Large intestine (tissue), 3 donors: ENCODE results near the gene PCDHA4. TPM values are rescaled to one million over a fixed set of nuclear protein-coding genes. Genes with fewer than 3 reads are reported as not detected.
"Not testable (repeated sequence)": the region's sequence is repeated elsewhere in the genome, so short reads cannot be mapped to it uniquely, and the experiment has no call there.

Experiments used
- DNase-seq, 2 donors: peaks; one replicate each; pipeline versions ENCODE4 v3.0.0 to v3.0.0-alpha.2; 2013
- H3K27ac ChIP-seq: one replicate; pipeline ENCODE4 v1.5.1; 2013; ENCODE audit warnings: low read length
- H3K27me3 ChIP-seq: 2 replicates; pipeline ENCODE4 v1.6.1; 2013; ENCODE audit warnings: low read length; ENCODE audit not compliant: control insufficient read depth, insufficient read depth
- H3K36me3 ChIP-seq: 2 replicates; pipeline ENCODE4 v1.6.1; 2013; ENCODE audit warnings: low read length; ENCODE audit not compliant: control insufficient read depth, insufficient read depth
- H3K4me1 ChIP-seq: one replicate; pipeline ENCODE4 v1.6.1; 2013; ENCODE audit warnings: low read length; ENCODE audit not compliant: control insufficient read depth, insufficient read depth
- H3K4me3 ChIP-seq: one replicate; pipeline ENCODE4 v1.5.1; 2013; ENCODE audit warnings: low read length
- H3K9me3 ChIP-seq: one replicate; pipeline ENCODE4 v1.6.1; 2013; ENCODE audit warnings: mild to moderate bottlenecking, low read depth, low read length, moderate library complexity; ENCODE audit not compliant: control insufficient read depth
- WGBS: methylation state at CpG from one replicate; pipeline ENCODE4 v1.1.5; 2013; ENCODE audit warnings: low lambda C conversion rate; ENCODE audit not compliant: insufficient coverage; 5-methylcytosine and 5-hydroxymethylcytosine counted together
- polyA plus RNA-seq: library from polyadenylated mRNA; unstranded; fragments of 120-200 nt; gene quantifications from one replicate; pipeline ENCODE4 v1.2.1, GENCODE V29; 2013

PCDHA4 gene
- polyA plus RNA-seq, 1 donor, result 1.3 TPM

GRCh38 chr5:140794595-140795258, 12.1 kb upstream of the PCDHA4 start, which contains the start of gene PCDHA2:
Gene PCDHA2 (plus strand): TSS chr5:140794852.
- Histone ChIP-seq H3K36me3 (no peaks in the 10 kb centered on the region), H3K4me3 (no peak within 1 kb of the TSS), H3K27me3 (no peaks in the 10 kb centered on the region), H3K4me1 (no peaks in the 10 kb centered on the region), H3K27ac (no peak within 1 kb of the TSS), H3K9me3 (peaks cover 21% of the 10 kb centered on the region)
- WGBS, result 20% methylated on average over 2 of the region's 27 CpGs
- no peak for DNase-seq

- WGBS, result 93% methylated on average over 2 of the region's 15 CpGs
- DNase-seq, result no peak
- H3K4me3 ChIP-seq, result no peak overlapping the region
- no peak overlapping the region for H3K27ac ChIP-seq
- no peaks in the 10 kb centered on the region for H3K36me3 ChIP-seq
- no peaks in the 10 kb centered on the region for H3K27me3 ChIP-seq
- H3K4me1 ChIP-seq, result no peaks in the 10 kb centered on the region
- H3K9me3 ChIP-seq, result peaks cover 21% of the 10 kb centered on the region
Observed at GRCh38 chr5:140795259-140795641, 11.6 kb upstream of the PCDHA4 start.

GRCh38 chr5:140796072-140796717, 10.7 kb upstream of the PCDHA4 start:
- H3K9me3 ChIP-seq, result peaks cover 24% of the 10 kb centered on the region
- H3K4me3 ChIP-seq, DNase-seq: not testable (repeated sequence)

GRCh38 chr5:140796718-140797095, 10.2 kb upstream of the PCDHA4 start:
- no peak for DNase-seq
- Histone ChIP-seq H3K27ac (no peak overlapping the region), H3K9me3 (peaks cover 26% of the 10 kb centered on the region), H3K4me1 (no peaks in the 10 kb centered on the region), H3K27me3 (no peaks in the 10 kb centered on the region), H3K36me3 (no peaks in the 10 kb centered on the region), H3K4me3 (no peak overlapping the region)
- no CpG with 5 or more reads among the region's 39 CpGs for WGBS

More at GRCh38 chr5:140796072-140796717, 10.7 kb upstream of the PCDHA4 start:
- H3K27me3 ChIP-seq, H3K27ac ChIP-seq, H3K36me3 ChIP-seq, H3K4me1 ChIP-seq: not testable (repeated sequence)
- WGBS, result 43% methylated on average over 6 of the region's 72 CpGs

GRCh38 chr5:140800816-140801493, 5.9 kb upstream of the PCDHA4 start, which contains the start of gene PCDHA3:
Gene PCDHA3 (plus strand): TSS chr5:140801057.
- H3K36me3 ChIP-seq, result no peaks in the 10 kb centered on the region
- no peak for DNase-seq
- WGBS, result 35% methylated on average over 2 of the region's 29 CpGs
- H3K27me3 ChIP-seq, result peaks cover 2% of the 10 kb centered on the region
- H3K4me1 ChIP-seq, result no peaks in the 10 kb centered on the region
- peaks cover 30% of the 10 kb centered on the region for H3K9me3 ChIP-seq
- no peak within 1 kb of the TSS for H3K27ac ChIP-seq
- no peak within 1 kb of the TSS for H3K4me3 ChIP-seq

- Histone ChIP-seq H3K4me3 (no peak overlapping the region), H3K4me1 (no peaks in the 10 kb centered on the region), H3K27ac (no peak overlapping the region), H3K27me3 (peaks cover 2% of the 10 kb centered on the region), H3K9me3 (peaks cover 24% of the 10 kb centered on the region), H3K36me3 (no peaks in the 10 kb centered on the region)
- WGBS, result 0% methylated on average over 1 of the region's 16 CpGs
- DNase-seq, result no peak
Observed at GRCh38 chr5:140801494-140801841, 5.4 kb upstream of the PCDHA4 start.

- peaks cover 21% of the 10 kb centered on the region for H3K9me3 ChIP-seq
- H3K27ac ChIP-seq, H3K4me1 ChIP-seq, H3K4me3 ChIP-seq, H3K36me3 ChIP-seq, H3K27me3 ChIP-seq, DNase-seq: not testable (repeated sequence)
- no CpG with 5 or more reads among the region's 45 CpGs for WGBS
Observed at GRCh38 chr5:140802381-140802780, 4.5 kb upstream of the PCDHA4 start.

GRCh38 chr5:140802781-140803271, 4.0 kb upstream of the PCDHA4 start:
- no peak overlapping the region for H3K4me3 ChIP-seq
- peaks cover 2% of the 10 kb centered on the region for H3K27me3 ChIP-seq
- H3K9me3 ChIP-seq, result peaks cover 25% of the 10 kb centered on the region
- no peaks in the 10 kb centered on the region for H3K4me1 ChIP-seq
- no peak for DNase-seq
- H3K27ac ChIP-seq, result no peak overlapping the region
- no peaks in the 10 kb centered on the region for H3K36me3 ChIP-seq
- WGBS, result no CpG with 5 or more reads among the region's 53 CpGs

GRCh38 chr5:140808241-140808888, 1.5 kb downstream of the PCDHA4 start:
- DNase-seq, H3K27ac ChIP-seq, H3K4me1 ChIP-seq, H3K36me3 ChIP-seq, H3K27me3 ChIP-seq, H3K4me3 ChIP-seq: not testable (repeated sequence)
- peaks cover 25% of the 10 kb centered on the region for H3K9me3 ChIP-seq
- WGBS, result no CpG with 5 or more reads among the region's 62 CpGs

- no peaks in the 10 kb centered on the region for H3K36me3 ChIP-seq
- no peaks in the 10 kb centered on the region for H3K27me3 ChIP-seq
- no peak for DNase-seq
- no peak overlapping the region for H3K4me3 ChIP-seq
- H3K27ac ChIP-seq, result no peak overlapping the region
- no CpG with 5 or more reads among the region's 43 CpGs for WGBS
- peaks cover 25% of the 10 kb centered on the region for H3K9me3 ChIP-seq
- no peaks in the 10 kb centered on the region for H3K4me1 ChIP-seq
Observed at GRCh38 chr5:140808889-140809291, 2.0 kb downstream of the PCDHA4 start.
